ENCODE results near the gene TMPRSS5.

The TMPRSS5 gene

GRCh38 chr11:113705871-113706655 is at the start of gene TMPRSS5:
TMPRSS5 (minus strand) TSS chr11:113706308; CDS start chr11:113706224, 84 bp downstream.
- Histone ChIP-seq H3K9me3 (ENCODE audit: control insufficient read depth in 1 of 2, low read length in 2 of 2) (peaks cover 3 to 9% of the 10 kb centered on the region in 2 donors), H3K4me1 (ENCODE audit: control insufficient read depth in 1 of 2, insufficient read depth in 2 of 2, low read length in 2 of 2) (no peaks in the 10 kb centered on the region), H3K27me3 (ENCODE audit: low read depth, low read length) (no peaks in the 10 kb centered on the region), H3K4me3 (ENCODE audit: low read depth in 1 of 2, low read length in 2 of 2) (no peak within 1 kb of the TSS), H3K27ac (ENCODE audit: low read length) (no peak within 1 kb of the TSS), H3K36me3 (ENCODE audit: control insufficient read depth in 1 of 2, insufficient read depth in 2 of 2, low read length in 2 of 2) (peaks cover 0 to 8% of the 10 kb centered on the region in 2 donors)

- H3K36me3 ChIP-seq (ENCODE audit: control insufficient read depth in 1 of 2, insufficient read depth in 2 of 2, low read length in 2 of 2), result peaks cover 24 to 50% of the 10 kb centered on the region in 2 donors
- H3K4me3 ChIP-seq (ENCODE audit: low read depth in 1 of 2, low read length in 2 of 2), result no peak overlapping the region
- H3K9me3 ChIP-seq (ENCODE audit: control insufficient read depth in 1 of 2, low read length in 2 of 2), result no peaks in the 10 kb centered on the region
- no peak overlapping the region for H3K27ac ChIP-seq (ENCODE audit: low read length)
- no peaks in the 10 kb centered on the region for H3K4me1 ChIP-seq (ENCODE audit: control insufficient read depth in 1 of 2, insufficient read depth in 2 of 2, low read length in 2 of 2)
- H3K27me3 ChIP-seq (ENCODE audit: low read depth, low read length), result no peaks in the 10 kb centered on the region
Measured at GRCh38 chr11:113752932-113753331, 46.8 kb upstream of the TMPRSS5 start.

DNA sequence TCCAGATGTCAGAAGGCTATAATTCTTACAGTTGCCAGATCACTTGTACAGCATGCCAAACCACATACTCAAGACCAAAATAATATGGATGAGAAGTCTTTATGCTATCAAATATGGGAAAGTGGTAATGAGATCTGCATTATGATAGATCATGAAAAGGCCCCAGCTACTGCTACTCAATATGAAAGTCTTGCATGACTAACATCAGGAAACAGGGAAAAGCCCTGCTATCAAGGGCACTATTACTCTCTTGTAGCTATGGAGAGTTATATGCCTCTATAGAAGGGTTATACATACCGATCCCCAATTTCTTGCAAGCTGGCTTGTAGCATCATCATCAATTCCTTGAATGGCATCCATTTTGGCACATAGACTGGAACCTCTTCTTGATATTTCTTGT is 30.2 kb upstream of the TMPRSS5 start:
- no peaks in the 10 kb centered on the region for H3K4me1 ChIP-seq (ENCODE audit: control insufficient read depth in 1 of 2, insufficient read depth in 2 of 2, low read length in 2 of 2)
- peaks cover 56 to 59% of the 10 kb centered on the region in 2 donors for H3K36me3 ChIP-seq (ENCODE audit: control insufficient read depth in 1 of 2, insufficient read depth in 2 of 2, low read length in 2 of 2)
- no peak overlapping the region for H3K27ac ChIP-seq (ENCODE audit: low read length)
- no peaks in the 10 kb centered on the region for H3K27me3 ChIP-seq (ENCODE audit: low read depth, low read length)
- H3K9me3 ChIP-seq (ENCODE audit: control insufficient read depth in 1 of 2, low read length in 2 of 2), result no peaks in the 10 kb centered on the region
- no peak overlapping the region for H3K4me3 ChIP-seq (ENCODE audit: low read depth in 1 of 2, low read length in 2 of 2)

- no peaks in the 10 kb centered on the region for H3K27me3 ChIP-seq (ENCODE audit: low read depth, low read length)
- H3K36me3 ChIP-seq (ENCODE audit: control insufficient read depth in 1 of 2, insufficient read depth in 2 of 2, low read length in 2 of 2), result peaks cover 30 to 36% of the 10 kb centered on the region in 2 donors
- H3K4me1 ChIP-seq (ENCODE audit: control insufficient read depth in 1 of 2, insufficient read depth in 2 of 2, low read length in 2 of 2), result no peaks in the 10 kb centered on the region
- no peak overlapping the region for H3K4me3 ChIP-seq (ENCODE audit: low read depth in 1 of 2, low read length in 2 of 2)
- no peak overlapping the region for H3K27ac ChIP-seq (ENCODE audit: low read length)
- no peaks in the 10 kb centered on the region for H3K9me3 ChIP-seq (ENCODE audit: control insufficient read depth in 1 of 2, low read length in 2 of 2)
Measured at GRCh38 chr11:113732092-113732491, 26.0 kb upstream of the TMPRSS5 start.

GRCh38 chr11:113730887-113731726 is 25.0 kb upstream of the TMPRSS5 start:
- Histone ChIP-seq H3K4me3 (ENCODE audit: low read depth in 1 of 2, low read length in 2 of 2) (no peak overlapping the region), H3K9me3 (ENCODE audit: control insufficient read depth in 1 of 2, low read length in 2 of 2) (no peaks in the 10 kb centered on the region), H3K36me3 (ENCODE audit: control insufficient read depth in 1 of 2, insufficient read depth in 2 of 2, low read length in 2 of 2) (peaks cover 22 to 27% of the 10 kb centered on the region in 2 donors), H3K27ac (ENCODE audit: low read length) (no peak overlapping the region), H3K27me3 (ENCODE audit: low read depth, low read length) (no peaks in the 10 kb centered on the region), H3K4me1 (ENCODE audit: control insufficient read depth in 1 of 2, insufficient read depth in 2 of 2, low read length in 2 of 2) (no peaks in the 10 kb centered on the region)

GRCh38 chr11:113729456-113729855 is 23.3 kb upstream of the TMPRSS5 start:
- no peak overlapping the region for H3K4me3 ChIP-seq (ENCODE audit: low read depth in 1 of 2, low read length in 2 of 2)
- H3K27me3 ChIP-seq (ENCODE audit: low read depth, low read length), result no peaks in the 10 kb centered on the region
- no peaks in the 10 kb centered on the region for H3K9me3 ChIP-seq (ENCODE audit: control insufficient read depth in 1 of 2, low read length in 2 of 2)
- H3K36me3 ChIP-seq (ENCODE audit: control insufficient read depth in 1 of 2, insufficient read depth in 2 of 2, low read length in 2 of 2), result peaks cover 17 to 18% of the 10 kb centered on the region in 2 donors
- H3K4me1 ChIP-seq (ENCODE audit: control insufficient read depth in 1 of 2, insufficient read depth in 2 of 2, low read length in 2 of 2), result no peaks in the 10 kb centered on the region
- no peak overlapping the region for H3K27ac ChIP-seq (ENCODE audit: low read length)

- H3K27me3 ChIP-seq (ENCODE audit: low read depth, low read length), result no peaks in the 10 kb centered on the region
- H3K27ac ChIP-seq (ENCODE audit: low read length), result no peak overlapping the region
- no peaks in the 10 kb centered on the region for H3K9me3 ChIP-seq (ENCODE audit: control insufficient read depth in 1 of 2, low read length in 2 of 2)
- no peaks in the 10 kb centered on the region for H3K4me1 ChIP-seq (ENCODE audit: control insufficient read depth in 1 of 2, insufficient read depth in 2 of 2, low read length in 2 of 2)
- H3K4me3 ChIP-seq (ENCODE audit: low read depth in 1 of 2, low read length in 2 of 2), result no peak overlapping the region
- peaks cover 13% of the 10 kb centered on the region in 2 donors for H3K36me3 ChIP-seq (ENCODE audit: control insufficient read depth in 1 of 2, insufficient read depth in 2 of 2, low read length in 2 of 2)
Measured at GRCh38 chr11:113728814-113729213, 22.7 kb upstream of the TMPRSS5 start.

GRCh38 chr11:113725913-113726312 is 19.8 kb upstream of the TMPRSS5 start:
- H3K4me3 ChIP-seq (ENCODE audit: low read depth in 1 of 2, low read length in 2 of 2), result no peak overlapping the region
- H3K9me3 ChIP-seq (ENCODE audit: control insufficient read depth in 1 of 2, low read length in 2 of 2), result no peaks in the 10 kb centered on the region
- H3K4me1 ChIP-seq (ENCODE audit: control insufficient read depth in 1 of 2, insufficient read depth in 2 of 2, low read length in 2 of 2), result no peaks in the 10 kb centered on the region
- H3K27me3 ChIP-seq (ENCODE audit: low read depth, low read length), result no peaks in the 10 kb centered on the region
- no peak overlapping the region for H3K27ac ChIP-seq (ENCODE audit: low read length)
- peaks cover 0 to 4% of the 10 kb centered on the region in 2 donors for H3K36me3 ChIP-seq (ENCODE audit: control insufficient read depth in 1 of 2, insufficient read depth in 2 of 2, low read length in 2 of 2)

DNA sequence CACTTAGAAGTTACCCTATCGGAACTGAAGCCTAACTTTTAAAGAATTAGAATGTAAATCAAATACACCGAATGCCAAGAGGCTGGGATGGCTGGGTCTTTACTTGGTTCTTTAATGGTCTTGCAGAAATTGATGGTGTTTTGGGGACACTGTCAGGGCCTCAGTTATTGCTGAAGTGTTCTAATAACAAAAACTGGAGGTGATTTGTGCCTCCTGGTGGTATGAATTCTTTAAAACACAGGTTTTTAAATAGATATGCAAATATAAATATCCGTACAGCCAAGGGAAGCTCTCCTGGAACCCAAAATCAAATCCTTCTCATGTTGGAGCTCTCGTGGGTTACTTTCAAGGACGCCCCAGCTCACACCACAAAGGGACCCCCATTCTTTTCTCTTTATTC is 19.3 kb upstream of the TMPRSS5 start:
- peaks cover 3 to 5% of the 10 kb centered on the region in 2 donors for H3K36me3 ChIP-seq (ENCODE audit: control insufficient read depth in 1 of 2, insufficient read depth in 2 of 2, low read length in 2 of 2)
- H3K4me3 ChIP-seq (ENCODE audit: low read depth in 1 of 2, low read length in 2 of 2), result no peak overlapping the region
- H3K9me3 ChIP-seq (ENCODE audit: control insufficient read depth in 1 of 2, low read length in 2 of 2), result no peaks in the 10 kb centered on the region
- no peaks in the 10 kb centered on the region for H3K27me3 ChIP-seq (ENCODE audit: low read depth, low read length)
- no peak overlapping the region for H3K27ac ChIP-seq (ENCODE audit: low read length)
- no peaks in the 10 kb centered on the region for H3K4me1 ChIP-seq (ENCODE audit: control insufficient read depth in 1 of 2, insufficient read depth in 2 of 2, low read length in 2 of 2)

- Histone ChIP-seq H3K9me3 (ENCODE audit: control insufficient read depth in 1 of 2, low read length in 2 of 2) (no peaks in the 10 kb centered on the region), H3K4me3 (ENCODE audit: low read depth in 1 of 2, low read length in 2 of 2) (no peak overlapping the region), H3K27me3 (ENCODE audit: low read depth, low read length) (no peaks in the 10 kb centered on the region), H3K27ac (ENCODE audit: low read length) (no peak overlapping the region), H3K36me3 (ENCODE audit: control insufficient read depth in 1 of 2, insufficient read depth in 2 of 2, low read length in 2 of 2) (peaks cover 5 to 7% of the 10 kb centered on the region in 2 donors), H3K4me1 (ENCODE audit: control insufficient read depth in 1 of 2, insufficient read depth in 2 of 2, low read length in 2 of 2) (no peaks in the 10 kb centered on the region)
Measured at GRCh38 chr11:113724778-113725177, 18.7 kb upstream of the TMPRSS5 start.

- Histone ChIP-seq H3K9me3 (ENCODE audit: control insufficient read depth in 1 of 2, low read length in 2 of 2) (no peaks in the 10 kb centered on the region), H3K4me1 (ENCODE audit: control insufficient read depth in 1 of 2, insufficient read depth in 2 of 2, low read length in 2 of 2) (no peaks in the 10 kb centered on the region), H3K36me3 (ENCODE audit: control insufficient read depth in 1 of 2, insufficient read depth in 2 of 2, low read length in 2 of 2) (peaks cover 5 to 7% of the 10 kb centered on the region in 2 donors), H3K27me3 (ENCODE audit: low read depth, low read length) (no peaks in the 10 kb centered on the region), H3K27ac (ENCODE audit: low read length) (no peak overlapping the region), H3K4me3 (ENCODE audit: low read depth in 1 of 2, low read length in 2 of 2) (no peak overlapping the region)
Measured at GRCh38 chr11:113723787-113724186, 17.7 kb upstream of the TMPRSS5 start.

Data from muscle layer of duodenum (tissue), 2 donors.